OCI-LY7 (cell line): ENCODE results near the gene GDA. TPM values are rescaled to one million over a fixed set of nuclear protein-coding genes. Genes with fewer than 3 reads are reported as not detected.

ENCODE experiments used
- BruUV-seq: library from RNA; stranded (reverse); fragments of 400-500 nt; replicated peaks from 2 replicates; lab custom pipeline; 2021; lab: Mats Ljungman, UMichigan
- CTCF ChIA-PET: fragments of 300-600 bp; sonication (Branson Sonifier 250); formaldehyde crosslinking; loops from one replicate; lab custom pipeline; 2022; ENCODE audit warnings: antibody characterized with exemption; ENCODE audit not compliant: unreplicated experiment; lab: Charles Lee
- POLR2A ChIA-PET: fragments of 300-600 bp; sonication (Branson Sonifier 250); formaldehyde crosslinking; loops from one replicate; lab custom pipeline; 2022; ENCODE audit warnings: antibody characterized with exemption; lab: Charles Lee
- DNase-seq: peaks from one replicate; pipeline ENCODE4 v3.0.0-alpha.2; 2015; ENCODE audit warnings: low spot score
- H2AFZ ChIP-seq: fragments of 200-600 bp; sonication (generic), shearing (Covaris generic); 2 replicates; pipeline ENCODE4 v1.6.1; 2014; ENCODE audit warnings: mild to moderate bottlenecking, antibody characterized with exemption, low read length, moderate library complexity
- H3K27ac ChIP-seq: fragments of 200-600 bp; sonication (generic); 2 replicates; pipeline ENCODE4 v1.5.1; 2014; ENCODE audit warnings: mixed run types, low read depth, mild to moderate bottlenecking, moderate library complexity, low read length, inconsistent platforms; ENCODE audit not compliant: poor library complexity, severe bottlenecking
- H3K36me3 ChIP-seq: fragments of 200-600 bp; sonication (generic); 2 replicates; pipeline ENCODE4 v1.6.1; 2014; ENCODE audit warnings: mild to moderate bottlenecking, antibody characterized with exemption, low read length, moderate library complexity, mixed read lengths; ENCODE audit not compliant: insufficient read depth
- H3K4me1 ChIP-seq: fragments of 200-600 bp; sonication (generic); 2 replicates; pipeline ENCODE4 v1.5.1; 2014; ENCODE audit warnings: mild to moderate bottlenecking, low read length; ENCODE audit not compliant: insufficient read depth, poor library complexity, severe bottlenecking
- H3K4me2 ChIP-seq: fragments of 200-600 bp; sonication (generic); 2 replicates; pipeline ENCODE4 v1.6.1; 2014; ENCODE audit warnings: mild to moderate bottlenecking, low read length
- H3K4me3 ChIP-seq: fragments of 200-600 bp; sonication (generic); 2 replicates; pipeline ENCODE4 v1.5.1; 2014; ENCODE audit warnings: mild to moderate bottlenecking, low read depth, low read length; ENCODE audit not compliant: poor library complexity, severe bottlenecking
- H3K79me2 ChIP-seq: fragments of 200-600 bp; sonication (generic); 2 replicates; pipeline ENCODE4 v1.6.1; 2016; ENCODE audit warnings: low read depth, mild to moderate bottlenecking, low read length, moderate library complexity, mixed read lengths; ENCODE audit not compliant: insufficient read depth
- H3K9me2 ChIP-seq: fragments of 200-600 bp; sonication (generic); 2 replicates; pipeline ENCODE4 v1.6.1; 2016; ENCODE audit warnings: mild to moderate bottlenecking, low read length, mixed read lengths; ENCODE audit not compliant: insufficient read depth
- H3K9me3 ChIP-seq: fragments of 200-600 bp; sonication (generic); 2 replicates; pipeline ENCODE4 v1.6.1; 2014; ENCODE audit warnings: mild to moderate bottlenecking, mixed run types, low read length, mixed read lengths
- H4K20me1 ChIP-seq: fragments of 200-600 bp; sonication (generic); 2 replicates; pipeline ENCODE4 v1.6.1; 2014; ENCODE audit warnings: mild to moderate bottlenecking, antibody characterized with exemption, low read length, moderate library complexity, mixed read lengths; ENCODE audit not compliant: insufficient read depth
- EZH2phosphoT487 ChIP-seq: fragments of 200-600 bp; sonication (generic); IDR thresholded peaks from 2 replicates; pipeline ENCODE4 v1.6.1; 2018; ENCODE audit warnings: low read depth, borderline replicate concordance, mild to moderate bottlenecking, mixed run types, antibody characterized with exemption, low read length, moderate library complexity, mixed read lengths
- intact Hi-C: fragments of 100-400 bp; cut with micrococcal nuclease; formaldehyde crosslinking; loops from one replicate; pipeline ENCODE4 v1.10.0; 2022; ENCODE audit not compliant: unreplicated experiment
- total RNA-seq, 2 experiments: library from RNA; depleted of rRNA in 1 of 2; stranded (reverse); fragments of >200 nt in 1 of 2; shearing (Covaris generic) in 1 of 2; gene quantifications; 2 replicates each; pipeline ENCODE4 v1.2.3, GENCODE V29; 2014 to 2022
- TF ChIP-seq, protein P1 (sequence below): fragments of 200-600 bp; sonication (generic); conservative IDR thresholded peaks from 2 replicates; pipeline ENCODE4 v1.5.1; 2014; ENCODE audit warnings: mild to moderate bottlenecking, antibody characterized with exemption, low read length, moderate library complexity, mixed read lengths

GDA gene
- total RNA-seq, 2 experiments from 2014 or later = not detected

- no peak overlapping the region for H3K4me3 ChIP-seq
- POLR2A ChIA-PET = no interaction called here
These were observed 1.4 kb downstream of the GDA start for GRCh38 chr9:72150661-72151060.

GRCh38 chr9:72151104-72151503, 1.9 kb downstream of the GDA start:
- Histone ChIP-seq H3K9me3 (no peaks in the 10 kb centered on the region), H3K4me2 (no peak overlapping the region), H3K79me2 (no peaks in the 10 kb centered on the region), H4K20me1 (no peaks in the 10 kb centered on the region), H3K36me3 (no peaks in the 10 kb centered on the region), H3K4me1 (no peaks in the 10 kb centered on the region), H3K27ac (no peak overlapping the region), H2AFZ (no peak overlapping the region), H3K9me2 (no peaks in the 10 kb centered on the region), H3K4me3 (no peak overlapping the region)
- no TSS peak for BruUV-seq
- TF ChIP-seq, protein P1, sequence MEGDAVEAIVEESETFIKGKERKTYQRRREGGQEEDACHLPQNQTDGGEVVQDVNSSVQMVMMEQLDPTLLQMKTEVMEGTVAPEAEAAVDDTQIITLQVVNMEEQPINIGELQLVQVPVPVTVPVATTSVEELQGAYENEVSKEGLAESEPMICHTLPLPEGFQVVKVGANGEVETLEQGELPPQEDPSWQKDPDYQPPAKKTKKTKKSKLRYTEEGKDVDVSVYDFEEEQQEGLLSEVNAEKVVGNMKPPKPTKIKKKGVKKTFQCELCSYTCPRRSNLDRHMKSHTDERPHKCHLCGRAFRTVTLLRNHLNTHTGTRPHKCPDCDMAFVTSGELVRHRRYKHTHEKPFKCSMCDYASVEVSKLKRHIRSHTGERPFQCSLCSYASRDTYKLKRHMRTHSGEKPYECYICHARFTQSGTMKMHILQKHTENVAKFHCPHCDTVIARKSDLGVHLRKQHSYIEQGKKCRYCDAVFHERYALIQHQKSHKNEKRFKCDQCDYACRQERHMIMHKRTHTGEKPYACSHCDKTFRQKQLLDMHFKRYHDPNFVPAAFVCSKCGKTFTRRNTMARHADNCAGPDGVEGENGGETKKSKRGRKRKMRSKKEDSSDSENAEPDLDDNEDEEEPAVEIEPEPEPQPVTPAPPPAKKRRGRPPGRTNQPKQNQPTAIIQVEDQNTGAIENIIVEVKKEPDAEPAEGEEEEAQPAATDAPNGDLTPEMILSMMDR = no peak
- TF ChIP-seq EZH2phosphoT487 = no peak
- ChIA-PET POLR2A (no interaction called here), CTCF (no interaction called here)
- no peak for DNase-seq
- intact Hi-C loops = no loop called here

More at GRCh38 chr9:72150661-72151060, 1.4 kb downstream of the GDA start:
- TF ChIP-seq EZH2phosphoT487 = no peak
- TF ChIP-seq, protein P1 = no peak
- H4K20me1 ChIP-seq = no peaks in the 10 kb centered on the region
- DNase-seq = no peak
- H3K4me1 ChIP-seq = no peaks in the 10 kb centered on the region
- no peaks in the 10 kb centered on the region for H3K9me3 ChIP-seq
- H3K36me3 ChIP-seq = no peaks in the 10 kb centered on the region
- H2AFZ ChIP-seq = no peak overlapping the region
- H3K4me2 ChIP-seq = no peak overlapping the region
- no TSS peak for BruUV-seq
- intact Hi-C loops = no loop called here
- H3K27ac ChIP-seq = no peak overlapping the region
- CTCF ChIA-PET = no interaction called here
- H3K79me2 ChIP-seq = no peaks in the 10 kb centered on the region
- no peaks in the 10 kb centered on the region for H3K9me2 ChIP-seq

DNA sequence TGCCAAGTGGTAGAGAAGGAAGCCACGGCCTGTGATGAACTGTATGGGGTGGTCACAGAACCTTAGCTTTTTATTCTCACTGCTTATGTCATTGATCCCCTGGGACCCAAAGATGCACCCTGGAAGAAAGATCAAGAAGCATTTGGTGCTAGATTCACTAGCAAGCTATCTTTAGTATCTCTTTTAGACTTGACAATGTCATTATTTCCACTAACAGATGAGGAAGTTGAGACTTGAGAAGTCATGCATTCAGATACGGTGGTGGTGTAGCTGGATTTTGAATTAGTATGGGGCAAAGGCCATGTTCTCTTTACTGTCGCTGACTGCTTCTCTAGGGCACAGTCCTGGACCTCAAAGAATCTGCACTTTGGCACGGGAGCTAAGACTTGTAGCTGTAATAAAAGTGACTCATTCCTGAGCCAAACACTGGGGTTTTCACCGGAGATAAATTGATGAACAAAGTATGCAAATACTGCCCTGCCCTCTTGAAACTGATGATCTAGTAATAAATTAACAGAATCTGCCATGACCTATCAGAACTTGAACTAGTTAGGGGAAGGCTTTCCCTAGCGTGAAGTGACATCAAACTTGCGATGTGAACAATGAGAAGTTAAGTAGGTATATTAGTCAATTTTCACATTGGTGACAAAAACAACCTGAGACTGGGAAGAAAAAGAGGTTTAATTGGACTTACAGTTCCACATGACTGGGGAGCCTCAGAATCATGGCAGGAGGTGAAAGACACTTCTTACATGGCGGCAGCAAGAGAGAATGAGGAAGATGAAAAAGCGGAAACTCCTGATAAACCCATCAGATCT, 5.4 kb downstream of the GDA start:
- Histone ChIP-seq H3K9me3 (no peaks in the 10 kb centered on the region), H3K4me3 (no peak overlapping the region), H2AFZ (no peak overlapping the region), H3K9me2 (no peaks in the 10 kb centered on the region), H3K79me2 (no peaks in the 10 kb centered on the region), H3K36me3 (no peaks in the 10 kb centered on the region), H3K4me1 (no peaks in the 10 kb centered on the region), H3K27ac (no peak overlapping the region), H4K20me1 (no peaks in the 10 kb centered on the region), H3K4me2 (no peak overlapping the region)
- no TSS peak for BruUV-seq
- TF ChIP-seq, protein P1 = no peak
- no peak for TF ChIP-seq EZH2phosphoT487
- peak; percentile 3 for DNase-seq
- ChIA-PET CTCF (no interaction called here), POLR2A (interaction anchor here (0.9 kb wide), 1 partner anchor 12 kb away, joined by 3 read pairs; no protein-coding TSS in a partner anchor)
- intact Hi-C loops = no loop called here
